Measurements from ENCODE around the gene CACNB1.
"Not testable (repeated sequence)": the region's sequence is repeated elsewhere in the genome, so short reads cannot be mapped to it uniquely, and the experiment has no call there.

CACNB1 gene

GRCh38 chr17:39151150-39151942, 46.1 kb downstream of the CACNB1 start, which contains the start of gene PLXDC1:
PLXDC1 (minus strand) TSS chr17:39151637; CDS start chr17:39151437, 200 bp downstream.
- DNase-seq (ENCODE audit: low read depth): no peak

GRCh38 chr17:39150795-39151149, 46.7 kb downstream of the CACNB1 start:
- no peak for DNase-seq (ENCODE audit: low read depth)

- no peak for DNase-seq (ENCODE audit: low read depth)
These were observed 47.3 kb downstream of the CACNB1 start for GRCh38 chr17:39150104-39150634.

DNA sequence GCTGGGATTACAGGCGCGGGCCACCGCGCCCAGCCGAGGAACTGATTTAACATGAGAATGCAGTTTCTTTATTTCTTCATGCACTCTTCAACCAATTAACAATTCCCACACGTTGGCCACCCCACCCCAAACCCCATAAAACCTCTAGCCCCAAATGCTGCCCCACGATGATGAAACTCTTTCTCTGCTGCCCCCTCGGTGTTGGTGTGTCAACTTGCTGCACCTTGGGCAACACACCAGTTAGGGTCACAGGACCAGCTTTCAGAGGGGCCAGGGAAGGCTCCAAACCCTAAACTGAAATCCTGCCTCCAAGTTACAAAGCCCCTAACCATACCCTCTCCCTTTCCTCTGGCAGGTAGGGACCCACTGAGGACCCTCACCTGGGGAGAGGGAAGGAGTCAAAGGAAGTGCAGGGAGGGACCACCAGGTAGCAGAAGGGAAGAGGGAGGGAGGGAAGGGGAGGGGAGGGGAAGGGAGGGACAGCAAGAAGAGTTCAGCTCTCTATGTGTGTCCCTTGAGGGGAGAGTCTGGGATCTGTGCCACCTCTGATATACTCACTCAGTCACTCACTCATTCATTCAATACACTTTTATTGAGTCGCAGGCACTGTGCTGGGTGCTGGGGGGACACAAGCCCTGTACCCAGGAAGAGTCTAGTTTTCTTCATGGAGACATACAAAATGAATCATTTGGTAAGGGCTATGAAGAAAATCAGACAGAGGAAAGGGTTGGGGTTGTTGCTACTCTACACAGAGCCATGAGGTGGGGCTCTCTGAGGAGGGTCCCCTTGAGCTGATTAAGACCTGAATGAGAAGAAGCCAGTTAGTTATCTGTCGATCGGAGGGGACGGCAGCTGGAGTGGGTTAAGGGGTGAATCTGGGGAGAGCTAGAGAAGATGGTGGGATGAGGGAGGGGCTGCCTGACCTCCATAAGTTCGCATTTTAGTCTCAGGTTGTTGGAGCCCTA, 50.0 kb downstream of the CACNB1 start:
- DNase-seq (ENCODE audit: low read depth): no peak

DNA sequence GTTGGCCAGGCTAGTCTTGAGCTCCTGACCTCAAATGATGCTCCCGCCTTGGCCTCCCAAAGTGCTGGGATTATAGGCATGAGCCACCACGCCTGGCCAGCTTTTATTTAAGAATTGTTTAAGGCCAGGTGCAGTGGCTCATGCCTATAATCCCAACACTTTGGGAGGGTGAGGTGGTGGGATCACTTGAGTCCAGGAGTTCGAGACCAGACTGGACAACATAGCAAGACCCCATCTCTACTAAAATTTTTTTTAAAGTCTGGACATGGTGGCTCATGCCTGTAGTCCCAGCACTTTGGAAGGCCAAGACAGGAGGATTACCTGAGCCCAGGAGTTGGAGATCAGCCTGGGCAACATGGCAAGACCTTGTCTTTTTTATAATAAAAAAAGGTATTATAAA, 51.2 kb downstream of the CACNB1 start:
- no peak for DNase-seq (ENCODE audit: low read depth)

- DNase-seq (ENCODE audit: low read depth): no peak
These were observed 52.3 kb downstream of the CACNB1 start for GRCh38 chr17:39145143-39145542.

DNA sequence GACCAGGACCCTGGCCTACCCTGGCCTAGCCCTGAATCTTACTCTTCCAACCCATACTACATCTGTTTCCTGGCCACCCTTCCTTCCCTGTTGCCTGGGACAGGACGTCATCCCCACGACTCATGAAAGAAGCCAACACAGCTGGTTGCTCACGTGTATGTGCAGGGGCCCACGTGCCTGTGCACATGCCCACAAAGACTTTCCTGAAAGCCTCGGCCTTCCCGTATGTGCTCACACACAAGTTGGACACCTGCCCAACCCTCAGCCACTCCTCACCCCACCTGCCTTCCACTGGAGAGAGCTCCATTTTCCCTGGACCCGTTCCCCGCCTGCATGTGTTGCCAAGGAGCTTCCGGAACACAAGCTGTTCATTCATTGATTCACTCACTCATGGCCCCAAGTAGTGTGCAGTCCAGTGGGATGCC, 53.0 kb downstream of the CACNB1 start:
- no peak for DNase-seq (ENCODE audit: low read depth)

DNA sequence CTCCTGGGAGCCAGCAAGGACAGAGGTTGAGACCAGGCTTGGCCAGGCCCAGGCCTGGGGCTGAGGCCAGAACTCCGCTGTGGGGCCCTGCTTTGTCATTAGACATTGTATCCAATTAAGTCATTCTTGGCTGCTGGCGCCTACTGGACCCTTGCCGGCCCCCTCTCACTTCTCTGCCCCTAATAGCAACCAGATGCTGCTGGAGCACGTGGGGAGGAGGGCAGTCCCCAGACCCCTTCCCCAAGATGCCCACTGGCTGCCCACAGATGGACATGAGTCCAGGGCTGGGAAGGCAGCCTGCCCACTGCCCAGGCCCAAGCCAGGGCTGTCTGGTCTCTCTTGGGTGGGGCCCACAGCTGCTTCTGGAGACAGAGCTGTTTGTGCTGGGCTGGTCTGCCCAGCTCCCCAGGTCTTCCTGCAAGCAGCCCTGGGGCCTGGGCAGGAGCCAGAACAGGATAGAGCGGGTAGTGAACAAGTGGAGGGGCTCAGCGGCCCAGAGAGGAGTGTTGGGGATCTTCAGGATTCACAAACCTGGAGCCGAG, 53.8 kb downstream of the CACNB1 start:
- no peak for DNase-seq (ENCODE audit: low read depth)

- DNase-seq (ENCODE audit: low read depth): no peak
These were observed 55.4 kb downstream of the CACNB1 start for GRCh38 chr17:39141915-39142664.

DNA sequence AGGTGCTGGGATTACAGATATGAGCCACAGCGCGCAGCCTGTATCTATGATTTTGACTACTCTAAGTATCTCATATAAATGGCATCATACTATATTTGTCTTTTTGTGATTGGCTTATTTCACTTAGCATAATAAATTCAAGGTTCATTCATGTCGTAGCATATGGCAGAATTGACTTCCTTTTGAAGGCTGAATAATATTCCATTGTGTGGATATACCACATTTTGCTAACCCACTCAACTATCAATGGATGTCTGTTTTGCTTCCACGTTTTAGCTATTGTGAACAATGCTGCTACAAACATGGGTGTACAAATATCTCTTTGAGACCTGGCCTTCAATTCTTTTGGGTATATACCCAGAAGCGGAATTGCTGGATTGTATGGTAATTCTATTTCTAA, 56.2 kb downstream of the CACNB1 start:
- DNase-seq (ENCODE audit: low read depth): no peak

GRCh38 chr17:39139561-39139960, 57.9 kb downstream of the CACNB1 start:
- DNase-seq (ENCODE audit: low read depth): no peak

GRCh38 chr17:39139161-39139511, 58.3 kb downstream of the CACNB1 start:
- no peak for DNase-seq (ENCODE audit: low read depth)

GRCh38 chr17:39138431-39139160, 58.9 kb downstream of the CACNB1 start:
- no peak for DNase-seq (ENCODE audit: low read depth)

DNA sequence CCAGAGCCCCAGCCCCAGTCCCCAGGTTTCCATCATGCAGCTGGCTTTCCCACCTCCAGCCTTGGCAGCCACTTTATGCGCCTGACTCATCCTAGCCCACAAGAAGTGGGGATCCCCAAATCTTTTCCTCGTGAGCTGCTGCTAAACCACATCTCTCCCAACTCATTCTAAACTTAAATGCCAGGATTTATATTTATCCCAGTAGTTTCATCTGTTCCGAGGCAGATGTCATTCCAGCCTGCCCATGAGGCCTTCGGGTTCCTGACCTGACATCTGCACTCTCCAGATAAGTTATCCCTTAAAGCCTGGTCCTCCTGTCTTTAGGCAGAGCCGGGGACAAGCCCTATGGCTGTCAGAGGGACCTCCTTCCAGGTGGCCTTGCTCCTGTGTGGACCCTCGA, 62.6 kb downstream of the CACNB1 start:
- no peak for DNase-seq (ENCODE audit: low read depth)

GRCh38 chr17:39132192-39132610, 65.3 kb downstream of the CACNB1 start:
- DNase-seq (ENCODE audit: low read depth): no peak

DNA sequence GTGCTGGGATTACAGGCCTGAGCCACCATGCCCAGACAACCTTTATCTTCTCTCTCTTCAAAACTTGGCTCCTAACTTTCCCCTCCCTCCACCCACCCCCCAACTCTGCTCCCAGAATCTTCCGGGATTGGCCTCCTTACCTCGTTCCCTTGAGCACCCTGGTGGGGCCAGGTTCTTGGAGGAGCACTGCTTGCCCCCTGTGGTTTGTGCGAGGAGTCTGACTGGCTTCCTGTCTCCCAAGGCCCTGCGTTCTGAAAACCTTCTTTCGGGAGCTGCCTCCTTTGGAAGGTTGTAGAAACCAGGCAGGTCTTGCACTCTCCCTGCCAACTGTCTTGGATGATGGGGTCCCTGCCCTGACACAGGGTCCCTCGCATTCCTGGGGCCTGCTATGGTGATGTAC, 65.9 kb downstream of the CACNB1 start:
- no peak for DNase-seq (ENCODE audit: low read depth)

DNA sequence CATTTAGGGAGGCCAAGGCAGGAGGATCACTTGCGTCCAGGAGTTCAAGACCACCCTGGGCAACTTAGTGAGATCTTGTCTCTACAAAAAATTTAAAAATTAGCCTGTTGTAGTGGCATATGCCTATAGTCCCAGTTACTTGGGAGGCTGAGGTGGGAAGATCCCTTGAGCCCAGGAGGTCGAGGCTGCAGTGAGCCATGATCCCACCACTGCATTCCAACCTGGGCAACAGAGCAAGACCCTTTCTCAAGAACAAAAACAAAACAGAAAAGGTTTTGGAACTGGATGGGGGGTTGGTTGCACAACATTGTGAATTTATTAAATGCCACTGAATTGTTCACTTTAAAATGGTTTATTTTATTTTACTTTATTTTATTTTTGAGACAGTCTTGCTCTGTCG, 67.3 kb downstream of the CACNB1 start:
- no peak for DNase-seq (ENCODE audit: low read depth)

DNA sequence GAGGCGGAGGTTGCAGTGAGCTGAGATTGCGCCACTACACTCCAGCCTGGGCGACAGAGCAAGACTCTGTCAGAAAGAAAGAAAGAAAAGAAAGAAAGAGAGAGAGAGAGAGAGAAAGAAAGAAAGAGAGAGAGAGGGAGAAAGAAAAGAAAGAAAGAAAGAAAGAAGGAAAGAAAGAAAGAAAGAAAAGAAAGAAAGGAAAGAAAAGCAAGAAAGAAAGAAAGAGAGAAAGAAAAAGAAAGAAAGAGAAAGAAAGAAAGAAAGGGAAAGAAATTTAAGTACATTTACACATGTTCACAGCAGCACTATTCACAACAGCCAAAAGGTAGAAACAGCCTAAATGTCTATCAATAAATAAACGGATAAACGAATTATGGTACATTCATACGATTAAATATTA, 67.9 kb downstream of the CACNB1 start:
- not testable (repeated sequence) for DNase-seq (ENCODE audit: low read depth)

DNA sequence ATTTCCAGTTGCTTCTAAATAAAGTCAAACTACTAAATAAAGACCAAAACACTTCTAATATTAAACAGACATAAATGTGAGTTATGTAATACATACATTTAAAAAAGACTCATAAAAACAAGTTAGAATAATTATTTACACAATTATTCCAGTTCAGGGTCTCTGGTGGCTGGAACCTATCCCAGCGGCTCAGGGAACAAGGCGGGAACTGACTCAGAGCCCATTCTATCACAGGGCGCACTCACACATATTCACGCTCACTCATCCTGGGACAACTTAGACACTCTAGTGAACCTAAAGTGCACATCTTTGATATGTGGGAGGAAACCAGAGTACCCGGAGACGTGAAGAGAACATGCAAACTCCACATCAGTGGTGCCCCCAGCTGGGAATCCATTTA, 71.0 kb downstream of the CACNB1 start:
- no peak for DNase-seq (ENCODE audit: low read depth)

DNA sequence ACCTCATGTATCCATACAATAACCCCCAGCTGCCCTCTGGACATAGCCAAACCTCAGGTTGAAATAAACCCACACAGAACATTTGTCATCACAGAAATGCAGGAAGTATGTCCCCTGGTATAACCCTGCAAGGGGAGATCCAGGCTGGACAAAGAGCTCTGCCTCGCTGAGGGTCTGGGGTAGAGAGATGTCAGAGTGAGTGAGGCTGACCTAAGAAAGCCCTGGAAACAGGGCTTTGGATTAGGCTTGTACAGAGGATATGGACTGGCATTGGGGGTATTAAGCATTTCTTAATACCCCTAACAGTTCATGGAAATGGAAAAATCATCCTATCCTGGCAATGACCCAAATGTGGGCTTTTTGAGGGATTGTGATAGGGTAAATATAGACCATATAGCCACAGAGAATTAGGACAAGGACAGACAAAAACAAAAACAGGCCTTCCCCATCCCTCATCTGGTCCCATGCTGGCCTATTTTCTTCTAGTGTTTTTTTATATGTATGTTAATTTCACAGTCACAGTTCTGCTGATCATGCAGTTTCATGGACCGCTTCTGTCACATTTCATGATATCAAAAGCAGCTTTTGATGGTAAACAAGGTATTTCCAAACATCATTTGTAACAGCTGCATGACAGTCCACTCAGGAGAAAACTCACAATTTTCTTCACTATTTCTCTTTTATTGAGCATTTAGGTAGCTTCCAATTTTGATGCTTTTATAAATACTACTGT, 72.2 kb downstream of the CACNB1 start:
- no peak for DNase-seq (ENCODE audit: low read depth)

Data from stimulated activated CD8-positive, alpha-beta memory T cell treated with anti-CD3 and anti-CD28 coated beads, Interleukin-12 subunit alpha, Interleukin-12 subunit beta, amount 100 ng/mL, for 4 hours (primary cell).